HFF-Myc (cell line): Measurements from ENCODE around the gene C2orf81.
"Not testable (repeated sequence)": the region's sequence is repeated elsewhere in the genome, so short reads cannot be mapped to it uniquely, and the experiment has no call there.

Experiments
- DNase-seq: peaks from one replicate; pipeline ENCODE4 v3.0.0-alpha.2; 2011; ENCODE audit warnings: low read depth; ENCODE audit errors: extremely low read depth
- H3K4me3 ChIP-seq: replicated peaks from 2 replicates; pipeline ENCODE4 v1.5.1; 2011; ENCODE audit warnings: low read depth, mild to moderate bottlenecking, control low read depth, low read length
- CTCF ChIP-seq: IDR thresholded peaks from 2 replicates; pipeline ENCODE4 v1.5.1; 2012; ENCODE audit warnings: mild to moderate bottlenecking, low read depth, low read length, control low read depth; ENCODE audit errors: missing control alignments

C2orf81 gene

DNA sequence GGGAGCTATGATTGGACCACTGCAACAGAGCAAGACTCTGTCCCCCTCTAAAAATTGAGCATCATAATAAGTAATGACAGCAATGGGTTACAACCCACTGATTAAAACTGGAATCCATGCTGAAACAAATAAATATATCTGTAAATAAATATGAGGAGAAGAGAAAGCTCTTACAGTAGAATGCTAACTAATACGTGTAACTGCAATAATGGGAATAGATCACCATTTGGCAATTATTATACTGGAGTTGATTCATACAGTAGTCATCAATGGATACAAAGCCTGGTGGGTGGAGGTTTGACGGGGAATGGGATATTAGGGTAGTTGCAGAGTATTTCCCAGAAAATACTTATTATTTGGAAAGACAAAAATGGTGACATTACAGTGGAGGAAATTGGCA is 27.4 kb upstream of the C2orf81 start:
- no peak overlapping the region for H3K4me3 ChIP-seq
- no peak for DNase-seq
- TF ChIP-seq CTCF = no peak

DNA sequence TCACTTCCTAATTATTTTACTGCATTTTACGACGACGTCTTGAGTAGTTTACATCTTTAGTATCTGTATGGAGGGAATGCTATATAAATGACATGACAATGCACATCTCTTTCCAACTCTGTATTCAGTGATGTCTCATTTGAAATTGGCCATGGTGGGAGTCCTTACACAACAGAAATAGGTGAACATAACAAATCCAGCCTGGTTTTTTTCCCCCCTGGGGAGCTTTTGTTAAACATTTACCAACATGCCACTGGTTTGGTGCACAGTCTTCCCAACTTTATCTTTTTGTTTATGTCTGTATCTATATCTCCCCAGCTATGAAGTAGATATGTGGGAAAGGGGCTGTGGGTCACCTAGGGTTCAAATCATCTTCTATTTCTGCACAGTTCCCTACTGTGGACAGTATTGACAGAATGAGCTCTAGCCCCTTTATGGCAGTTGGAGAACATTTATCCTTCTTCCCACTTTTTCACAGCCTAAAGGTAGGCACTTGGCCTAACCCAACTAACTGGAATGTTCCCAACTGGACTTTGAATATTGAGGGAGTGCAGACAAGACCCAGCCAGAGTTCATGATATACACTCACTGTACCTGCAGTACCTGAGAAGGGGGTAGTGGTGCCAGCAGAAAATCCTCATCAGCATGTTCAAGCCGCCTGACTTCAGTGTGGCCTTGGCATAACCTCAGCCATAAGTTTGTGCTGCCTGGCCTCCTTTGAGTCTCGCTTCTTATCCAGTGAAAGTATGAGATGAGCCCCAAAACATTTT is 26.0 kb upstream of the C2orf81 start:
- H3K4me3 ChIP-seq = no peak overlapping the region
- no peak for DNase-seq
- TF ChIP-seq CTCF = no peak

DNA sequence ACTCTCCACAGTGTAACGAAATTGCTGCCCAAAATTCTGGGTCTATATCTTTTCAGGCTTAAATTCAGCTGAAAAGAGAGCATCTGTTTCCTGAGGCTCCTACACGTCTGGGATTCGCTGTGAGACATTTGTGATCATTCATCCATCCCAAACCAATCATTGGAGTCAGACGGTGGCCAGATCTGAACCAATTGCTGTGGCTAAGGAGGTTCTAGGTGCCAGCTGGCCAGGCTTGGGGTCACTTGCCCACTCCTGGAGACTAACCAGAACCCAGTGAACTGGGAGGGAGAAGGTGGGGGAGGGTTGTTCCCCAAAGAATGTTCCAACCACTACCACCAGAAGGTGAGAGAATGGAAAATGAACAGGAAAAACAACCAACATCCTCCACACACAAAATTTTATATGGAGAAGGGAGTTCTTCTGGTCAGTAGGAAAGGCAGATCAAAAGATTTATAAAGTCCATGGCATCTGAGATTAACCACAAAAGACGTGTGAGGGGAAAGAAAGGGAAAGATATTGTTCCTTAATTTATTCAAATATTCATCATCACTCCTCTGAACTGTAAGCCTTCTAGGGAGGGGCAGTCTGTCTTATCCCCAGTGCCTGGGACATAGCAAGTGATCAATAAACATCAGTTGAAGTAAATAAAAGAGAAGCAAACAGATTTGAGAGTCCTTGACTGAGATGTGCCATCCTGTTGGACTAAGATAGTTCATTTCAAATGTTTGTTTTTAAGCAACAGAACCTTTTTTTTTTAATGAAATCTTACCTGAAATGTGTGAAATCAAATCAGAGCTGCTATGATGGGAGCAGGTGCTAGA is 23.3 kb upstream of the C2orf81 start:
- H3K4me3 ChIP-seq = no peak overlapping the region
- no peak for DNase-seq
- no peak for TF ChIP-seq CTCF

GRCh38 chr2:74442483-74443297 is 21.3 kb upstream of the C2orf81 start:
- not testable (repeated sequence) for DNase-seq, H3K4me3 ChIP-seq

DNA sequence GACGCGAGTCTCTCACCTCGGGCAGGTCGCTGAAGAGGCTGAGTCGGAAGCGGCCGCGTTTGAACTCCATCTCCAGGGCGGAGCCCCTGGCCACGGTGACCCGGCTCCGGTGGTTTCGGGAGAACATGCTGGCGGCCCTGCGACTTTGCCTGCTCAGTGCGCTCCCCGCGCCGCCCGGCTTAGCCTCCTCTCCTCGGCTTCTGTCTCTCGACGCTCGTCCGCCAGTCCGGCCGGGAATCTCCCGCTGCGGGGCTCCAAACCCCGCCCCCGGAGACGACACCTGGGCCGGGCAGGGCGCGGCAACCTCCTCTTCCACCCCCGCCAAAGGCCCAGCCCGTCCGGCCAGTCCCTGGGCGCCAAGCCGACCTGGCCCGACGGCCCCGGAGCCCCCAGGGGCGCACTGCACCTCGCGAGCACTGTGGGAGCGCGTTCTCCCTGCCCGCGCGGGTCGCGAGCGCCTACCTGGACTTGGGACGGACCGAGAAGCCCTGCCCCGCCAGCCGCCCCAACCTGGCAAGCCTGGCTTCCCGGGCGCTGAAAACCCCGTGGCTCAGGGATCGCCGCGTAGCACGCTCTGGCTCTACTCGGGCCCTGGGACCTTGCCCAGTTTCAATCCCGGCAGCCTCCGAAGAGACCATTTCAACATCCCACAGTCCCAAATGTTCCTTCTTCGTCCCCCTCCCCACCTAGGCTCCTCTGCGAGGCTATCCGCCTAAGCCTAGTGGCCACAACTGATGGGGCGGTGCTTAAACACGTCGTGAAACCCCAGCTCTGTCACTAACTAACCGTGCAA is 20.5 kb upstream of the C2orf81 start, which contains the start of gene RTKN:
Gene RTKN, minus strand, starts transcription at position 248 of the 793 bp plus-strand sequence. Its CDS starts 121 bp downstream, at position 127.
- no peak for DNase-seq
- peak within 1 kb of the TSS; percentile 59 for H3K4me3 ChIP-seq
- TF ChIP-seq CTCF = no peak

DNA sequence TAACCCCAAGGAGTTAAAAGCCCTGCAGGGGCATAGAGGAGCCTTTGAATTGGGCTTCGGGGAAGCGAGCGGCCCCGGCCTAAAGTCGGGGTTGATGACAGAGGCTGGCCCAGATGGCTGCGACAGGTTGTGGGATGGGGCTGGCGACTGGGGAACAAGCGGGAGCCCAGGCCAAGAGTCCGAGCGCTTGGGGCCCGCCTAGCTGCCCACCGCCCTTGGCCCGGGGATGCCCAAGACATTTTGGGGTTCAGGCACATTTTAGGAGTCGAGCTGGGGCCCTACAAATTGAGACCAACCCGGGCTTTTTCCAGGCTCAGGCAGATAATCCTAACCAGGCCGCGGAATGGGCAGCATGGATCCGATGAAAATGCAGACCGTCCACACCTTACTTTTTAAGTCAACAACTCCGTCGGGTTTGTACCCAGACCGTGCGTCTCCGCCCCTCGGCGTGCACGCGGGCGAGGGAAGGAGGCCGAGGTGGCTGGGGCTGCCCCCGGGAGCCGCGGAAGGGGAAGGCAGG is 19.8 kb upstream of the C2orf81 start:
- H3K4me3 ChIP-seq = no peak overlapping the region
- TF ChIP-seq CTCF = no peak
- no peak for DNase-seq
